NCI-H748 (cell line): ENCODE data around the gene RAB23.
"Not testable (repeated sequence)": the region's sequence is repeated elsewhere in the genome, so short reads cannot be mapped to it uniquely, and the experiment has no call there.

Experiments used
- DNase-seq: peaks from one replicate; lab custom pipeline; 2025; ENCODE audit not compliant: unreplicated experiment; lab: John Stamatoyannopoulos, UW

The RAB23 gene

GRCh38 chr6:57243526-57243925 is 21.4 kb upstream of the RAB23 start:
- DNase-seq: not testable (repeated sequence)

- peak; percentile 37 for DNase-seq
Measured at GRCh38 chr6:57242505-57242904, 20.4 kb upstream of the RAB23 start.

GRCh38 chr6:57226221-57226620 is 4.1 kb upstream of the RAB23 start:
- DNase-seq: no peak

GRCh38 chr6:57224769-57225515 is 2.8 kb upstream of the RAB23 start:
- DNase-seq: no peak

- peak; percentile 51 for DNase-seq
Measured at GRCh38 chr6:57222743-57223077, 603 bp upstream of the RAB23 start.

GRCh38 chr6:57221191-57221935 is 744 bp downstream of the RAB23 start:
- DNase-seq: peak; percentile 80

- DNase-seq: no peak
Measured at GRCh38 chr6:57220083-57220703, 1.9 kb downstream of the RAB23 start.

- no peak for DNase-seq
Measured at GRCh38 chr6:57217270-57217669, 4.8 kb downstream of the RAB23 start.

GRCh38 chr6:57216235-57217101 is 5.6 kb downstream of the RAB23 start:
- no peak for DNase-seq

GRCh38 chr6:57215260-57215659 is 6.8 kb downstream of the RAB23 start:
- no peak for DNase-seq

- DNase-seq: no peak
Measured at GRCh38 chr6:57210060-57210459, 12.0 kb downstream of the RAB23 start.

- DNase-seq: no peak
Measured at GRCh38 chr6:57209030-57209429, 13.1 kb downstream of the RAB23 start.

GRCh38 chr6:57207872-57208271 is 14.2 kb downstream of the RAB23 start:
- no peak for DNase-seq

- no peak for DNase-seq
Measured at GRCh38 chr6:57207141-57207540, 15.0 kb downstream of the RAB23 start.

GRCh38 chr6:57205550-57206328 is 16.4 kb downstream of the RAB23 start:
- DNase-seq: no peak

- DNase-seq: no peak
Measured at GRCh38 chr6:57201718-57202117, 20.4 kb downstream of the RAB23 start.

GRCh38 chr6:57198926-57199636 is 23.0 kb downstream of the RAB23 start:
- peak; percentile 18 for DNase-seq

- no peak for DNase-seq
Measured at GRCh38 chr6:57195457-57195856, 26.6 kb downstream of the RAB23 start.

GRCh38 chr6:57193177-57193576 is 28.9 kb downstream of the RAB23 start:
- no peak for DNase-seq

- no peak for DNase-seq
Measured at GRCh38 chr6:57190140-57190539, 32.0 kb downstream of the RAB23 start.
